ENCODE measurements around the gene GNG12. TPM values are rescaled to one million over a fixed set of nuclear protein-coding genes. Genes with fewer than 3 reads are reported as not detected.
A peak's percentile ranks its signal among the peaks of the same experiment; 100 is the strongest.

Gene GNG12
- total and polyA plus RNA-seq, 9 of the 15 experiments (the other 6 are each of a cell fraction or from before 2014, with no cell fraction given) = 2.6 to 6.0 (median 4.1) TPM

DNA sequence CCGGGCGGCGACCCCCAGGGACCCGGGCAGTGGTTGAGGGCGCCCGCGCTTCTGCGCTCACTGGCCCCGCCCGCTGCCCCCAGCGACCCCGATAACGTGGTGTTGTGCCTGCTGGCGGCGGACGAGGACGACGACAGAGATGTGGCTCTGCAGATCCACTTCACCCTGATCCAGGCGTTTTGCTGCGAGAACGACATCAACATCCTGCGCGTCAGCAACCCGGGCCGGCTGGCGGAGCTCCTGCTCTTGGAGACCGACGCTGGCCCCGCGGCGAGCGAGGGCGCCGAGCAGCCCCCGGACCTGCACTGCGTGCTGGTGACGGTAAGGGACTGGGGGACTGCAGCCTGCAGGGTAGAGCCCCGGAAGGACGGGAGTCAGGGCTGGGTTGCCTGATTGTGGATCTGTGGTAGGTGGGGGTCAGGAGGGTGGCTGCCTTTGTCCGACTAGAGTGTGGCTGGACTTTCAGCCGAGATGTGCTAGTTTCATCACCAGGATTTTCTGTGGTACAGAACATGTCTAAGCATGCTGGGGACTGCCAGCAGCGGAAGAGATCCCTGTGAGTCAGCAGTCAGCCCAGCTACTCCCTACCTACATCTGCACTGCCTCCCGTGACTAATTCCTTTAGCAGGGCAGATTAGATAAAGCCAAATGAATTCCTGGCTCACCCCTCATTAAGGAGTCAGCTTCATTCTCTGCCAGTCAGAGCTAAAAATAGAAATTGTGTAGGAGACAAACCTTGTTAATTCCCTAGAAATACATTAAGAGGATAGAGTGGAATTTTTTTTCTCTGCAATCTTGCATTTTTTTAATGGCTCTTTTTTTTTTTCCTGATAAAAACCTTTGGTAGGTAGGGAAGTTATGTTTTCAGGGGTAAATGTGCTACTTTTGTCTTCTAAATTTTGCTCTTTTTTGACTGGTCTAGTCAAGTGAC lies 146.7 kb downstream of the GNG12 start (continued):
- TF ChIP-seq HCFC1 (IDR thresholded peaks at IDR 0.05; ENCODE audit: low read depth, low read length) (0 out of 2 replicates have a peak, but pooled peaks have one; percentile 5), SAFB2 (IDR thresholded peaks at IDR 0.05; ENCODE audit: borderline replicate concordance, low read depth, low read length, severe bottlenecking) (no peak), SPI1 (IDR thresholded peaks at IDR 0.05; ENCODE audit: borderline replicate concordance, low read depth, low read length) (0 out of 2 replicates have a peak, but pooled peaks have one; percentile 24), WHSC1 (IDR thresholded peaks at IDR 0.05; ENCODE audit: low read length) (no peak), POLR3G (IDR thresholded peaks at IDR 0.05; ENCODE audit: extremely low read depth, insufficient read length, insufficient replicate concordance) (no peak), ZBTB7A (IDR thresholded peaks at IDR 0.05; ENCODE audit: borderline replicate concordance, control insufficient read depth, low read depth, low read length) (peak; percentile 90), NFRKB (IDR thresholded peaks at IDR 0.05; ENCODE audit: low read depth) (peak; percentile 60; the same call in 1 of the 2 replicates), ETV6 (IDR thresholded peaks at IDR 0.05; ENCODE audit: borderline replicate concordance in 1 of 2, low read depth in 2 of 2, low read length in 1 of 2) (no peak; a peak in 1 of 4 replicates), ETV6 (CRISPR knock-in tag; IDR thresholded peaks at IDR 0.05; ENCODE audit: borderline replicate concordance) (no peak), TCF3 (CRISPR knock-in tag; IDR thresholded peaks at IDR 0.05) (peak; percentile 92), ARNT (IDR thresholded peaks at IDR 0.05) (peak; percentile 54 to 82; a peak in 3 of 4 replicates), PRMT5 (CRISPR knock-in tag; IDR thresholded peaks at IDR 0.05) (no peak), ZNF77 (CRISPR knock-in tag; IDR thresholded peaks at IDR 0.05) (no peak), ATF1 (CRISPR knock-in tag; IDR thresholded peaks at IDR 0.05) (no peak), ATF1 (tag; IDR thresholded peaks at IDR 0.05) (peak; percentile 80), SRSF3 (IDR thresholded peaks at IDR 0.05; ENCODE audit: insufficient read depth, low read length) (no peak), MCM7 (IDR thresholded peaks at IDR 0.05) (no peak)
- TF ChIP-seq, protein P1, sequence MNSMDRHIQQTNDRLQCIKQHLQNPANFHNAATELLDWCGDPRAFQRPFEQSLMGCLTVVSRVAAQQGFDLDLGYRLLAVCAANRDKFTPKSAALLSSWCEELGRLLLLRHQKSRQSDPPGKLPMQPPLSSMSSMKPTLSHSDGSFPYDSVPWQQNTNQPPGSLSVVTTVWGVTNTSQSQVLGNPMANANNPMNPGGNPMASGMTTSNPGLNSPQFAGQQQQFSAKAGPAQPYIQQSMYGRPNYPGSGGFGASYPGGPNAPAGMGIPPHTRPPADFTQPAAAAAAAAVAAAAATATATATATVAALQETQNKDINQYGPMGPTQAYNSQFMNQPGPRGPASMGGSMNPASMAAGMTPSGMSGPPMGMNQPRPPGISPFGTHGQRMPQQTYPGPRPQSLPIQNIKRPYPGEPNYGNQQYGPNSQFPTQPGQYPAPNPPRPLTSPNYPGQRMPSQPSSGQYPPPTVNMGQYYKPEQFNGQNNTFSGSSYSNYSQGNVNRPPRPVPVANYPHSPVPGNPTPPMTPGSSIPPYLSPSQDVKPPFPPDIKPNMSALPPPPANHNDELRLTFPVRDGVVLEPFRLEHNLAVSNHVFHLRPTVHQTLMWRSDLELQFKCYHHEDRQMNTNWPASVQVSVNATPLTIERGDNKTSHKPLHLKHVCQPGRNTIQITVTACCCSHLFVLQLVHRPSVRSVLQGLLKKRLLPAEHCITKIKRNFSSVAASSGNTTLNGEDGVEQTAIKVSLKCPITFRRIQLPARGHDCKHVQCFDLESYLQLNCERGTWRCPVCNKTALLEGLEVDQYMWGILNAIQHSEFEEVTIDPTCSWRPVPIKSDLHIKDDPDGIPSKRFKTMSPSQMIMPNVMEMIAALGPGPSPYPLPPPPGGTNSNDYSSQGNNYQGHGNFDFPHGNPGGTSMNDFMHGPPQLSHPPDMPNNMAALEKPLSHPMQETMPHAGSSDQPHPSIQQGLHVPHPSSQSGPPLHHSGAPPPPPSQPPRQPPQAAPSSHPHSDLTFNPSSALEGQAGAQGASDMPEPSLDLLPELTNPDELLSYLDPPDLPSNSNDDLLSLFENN (IDR thresholded peaks at IDR 0.05; ENCODE audit: low read depth in 2 of 2, low read length in 2 of 2) = peak in 1 of 2 experiments; percentile 73; a peak in 1 of 4 replicates
- TF ChIP-seq, protein P2, sequence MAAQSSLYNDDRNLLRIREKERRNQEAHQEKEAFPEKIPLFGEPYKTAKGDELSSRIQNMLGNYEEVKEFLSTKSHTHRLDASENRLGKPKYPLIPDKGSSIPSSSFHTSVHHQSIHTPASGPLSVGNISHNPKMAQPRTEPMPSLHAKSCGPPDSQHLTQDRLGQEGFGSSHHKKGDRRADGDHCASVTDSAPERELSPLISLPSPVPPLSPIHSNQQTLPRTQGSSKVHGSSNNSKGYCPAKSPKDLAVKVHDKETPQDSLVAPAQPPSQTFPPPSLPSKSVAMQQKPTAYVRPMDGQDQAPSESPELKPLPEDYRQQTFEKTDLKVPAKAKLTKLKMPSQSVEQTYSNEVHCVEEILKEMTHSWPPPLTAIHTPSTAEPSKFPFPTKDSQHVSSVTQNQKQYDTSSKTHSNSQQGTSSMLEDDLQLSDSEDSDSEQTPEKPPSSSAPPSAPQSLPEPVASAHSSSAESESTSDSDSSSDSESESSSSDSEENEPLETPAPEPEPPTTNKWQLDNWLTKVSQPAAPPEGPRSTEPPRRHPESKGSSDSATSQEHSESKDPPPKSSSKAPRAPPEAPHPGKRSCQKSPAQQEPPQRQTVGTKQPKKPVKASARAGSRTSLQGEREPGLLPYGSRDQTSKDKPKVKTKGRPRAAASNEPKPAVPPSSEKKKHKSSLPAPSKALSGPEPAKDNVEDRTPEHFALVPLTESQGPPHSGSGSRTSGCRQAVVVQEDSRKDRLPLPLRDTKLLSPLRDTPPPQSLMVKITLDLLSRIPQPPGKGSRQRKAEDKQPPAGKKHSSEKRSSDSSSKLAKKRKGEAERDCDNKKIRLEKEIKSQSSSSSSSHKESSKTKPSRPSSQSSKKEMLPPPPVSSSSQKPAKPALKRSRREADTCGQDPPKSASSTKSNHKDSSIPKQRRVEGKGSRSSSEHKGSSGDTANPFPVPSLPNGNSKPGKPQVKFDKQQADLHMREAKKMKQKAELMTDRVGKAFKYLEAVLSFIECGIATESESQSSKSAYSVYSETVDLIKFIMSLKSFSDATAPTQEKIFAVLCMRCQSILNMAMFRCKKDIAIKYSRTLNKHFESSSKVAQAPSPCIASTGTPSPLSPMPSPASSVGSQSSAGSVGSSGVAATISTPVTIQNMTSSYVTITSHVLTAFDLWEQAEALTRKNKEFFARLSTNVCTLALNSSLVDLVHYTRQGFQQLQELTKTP (IDR thresholded peaks at IDR 0.05; ENCODE audit: low read depth in 1 of 2, partially characterized antibody in 2 of 2) = peak; percentile 81 to 95
- TF ChIP-seq, protein P3, sequence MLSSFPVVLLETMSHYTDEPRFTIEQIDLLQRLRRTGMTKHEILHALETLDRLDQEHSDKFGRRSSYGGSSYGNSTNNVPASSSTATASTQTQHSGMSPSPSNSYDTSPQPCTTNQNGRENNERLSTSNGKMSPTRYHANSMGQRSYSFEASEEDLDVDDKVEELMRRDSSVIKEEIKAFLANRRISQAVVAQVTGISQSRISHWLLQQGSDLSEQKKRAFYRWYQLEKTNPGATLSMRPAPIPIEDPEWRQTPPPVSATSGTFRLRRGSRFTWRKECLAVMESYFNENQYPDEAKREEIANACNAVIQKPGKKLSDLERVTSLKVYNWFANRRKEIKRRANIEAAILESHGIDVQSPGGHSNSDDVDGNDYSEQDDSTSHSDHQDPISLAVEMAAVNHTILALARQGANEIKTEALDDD (IDR thresholded peaks at IDR 0.05) = peak; percentile 89

All from K562 (cell line).